Measurements from ENCODE around the gene CASTOR1.

- no peak for TF ChIP-seq CTCF (IDR thresholded peaks at IDR 0.05)
- peak; percentile 62 to 86 for TF ChIP-seq POLR2AphosphoS5 (IDR thresholded peaks at IDR 0.05)
- peak in 1 of 4 donors; percentile 45 for TF ChIP-seq POLR2A (IDR thresholded peaks at IDR 0.05)
- TF ChIP-seq EP300 (IDR thresholded peaks at IDR 0.05), result peak in 1 of 4 donors; percentile 70
Observed at GRCh38 chr22:30309951-30310741, 20.8 kb upstream of the CASTOR1 start.

All from upper lobe of left lung (tissue), 4 donors.